HG03575 (cell line): ENCODE results near the gene SLC12A9.
"Not testable (repeated sequence)": the region's sequence is repeated elsewhere in the genome, so short reads cannot be mapped to it uniquely, and the experiment has no call there.

Source experiments
- ATAC-seq: cut with Tn5 transposase; IDR thresholded peaks from one replicate; pipeline ENCODE4 v1.9.1; 2021; ENCODE audit not compliant: unreplicated experiment, insufficient number of reproducible peaks, low FRiP score; ENCODE audit errors: extremely low read depth

The SLC12A9 gene

GRCh38 chr7:100825215-100825671 lies 27.3 kb upstream of the SLC12A9 start:
- ATAC-seq = no peak

GRCh38 chr7:100825751-100826513 lies 26.6 kb upstream of the SLC12A9 start:
- ATAC-seq = no peak

- ATAC-seq = no peak
Observed at GRCh38 chr7:100826514-100827329, 25.8 kb upstream of the SLC12A9 start.

GRCh38 chr7:100827330-100828226 lies 24.9 kb upstream of the SLC12A9 start, which contains the start of gene EPHB4:
Gene EPHB4, minus strand, starts transcription at chr7:100827523. Its CDS starts 493 bp downstream, at chr7:100827030.
- no peak for ATAC-seq

GRCh38 chr7:100829150-100829716 lies 23.3 kb upstream of the SLC12A9 start:
- ATAC-seq = no peak

DNA sequence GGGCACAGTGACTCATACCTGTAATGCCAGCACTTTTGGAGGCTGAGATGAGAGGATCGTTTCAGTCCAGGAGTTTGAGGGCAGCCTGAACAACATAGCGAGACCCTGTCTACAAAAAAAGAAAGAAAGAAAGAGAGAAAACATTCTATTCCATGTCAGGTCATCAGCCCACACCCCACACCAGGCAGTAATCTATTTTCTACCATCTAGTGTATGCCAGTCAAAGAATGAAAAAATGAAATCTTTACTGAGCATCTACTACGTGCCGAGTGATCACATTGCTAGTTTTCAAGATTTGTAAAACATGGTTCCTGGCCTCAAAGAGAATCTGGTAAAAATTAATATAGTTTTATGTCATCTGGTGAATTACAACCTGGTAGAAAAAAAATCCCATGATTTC lies 22.1 kb upstream of the SLC12A9 start:
- no peak for ATAC-seq

DNA sequence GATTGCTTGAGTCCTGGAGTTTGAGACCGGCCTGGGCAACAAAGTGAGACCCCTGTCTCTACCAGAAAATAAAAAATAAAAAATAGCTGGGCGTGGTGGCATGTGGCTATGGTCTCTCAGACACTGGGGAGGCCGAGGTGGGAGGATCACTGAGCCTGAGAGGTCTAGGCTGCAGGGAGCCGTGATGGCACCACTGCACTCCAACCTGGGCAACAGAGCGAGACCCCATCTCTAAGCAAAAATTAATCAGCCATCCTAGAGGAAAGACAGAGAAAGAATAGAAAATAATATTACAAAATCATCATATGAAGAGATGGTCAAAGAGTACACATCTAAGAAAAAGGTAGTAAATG lies 20.3 kb upstream of the SLC12A9 start:
- ATAC-seq = no peak

- no peak for ATAC-seq
Observed at GRCh38 chr7:100835903-100836811, 16.4 kb upstream of the SLC12A9 start.

DNA sequence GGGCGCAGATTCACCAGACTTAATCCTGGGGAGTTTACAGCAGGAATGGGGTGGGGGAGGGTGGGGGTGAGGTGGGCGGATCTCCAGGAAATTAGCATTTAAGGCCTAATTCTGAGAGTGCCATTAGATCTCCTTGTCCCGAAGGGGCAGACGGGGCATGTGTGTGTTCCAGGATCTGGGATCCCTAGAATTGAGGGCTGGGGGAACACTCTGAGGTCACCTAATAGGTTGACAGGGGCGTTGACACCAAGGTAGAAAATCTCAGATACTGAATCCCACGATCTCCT lies 15.8 kb upstream of the SLC12A9 start:
- ATAC-seq = no peak

DNA sequence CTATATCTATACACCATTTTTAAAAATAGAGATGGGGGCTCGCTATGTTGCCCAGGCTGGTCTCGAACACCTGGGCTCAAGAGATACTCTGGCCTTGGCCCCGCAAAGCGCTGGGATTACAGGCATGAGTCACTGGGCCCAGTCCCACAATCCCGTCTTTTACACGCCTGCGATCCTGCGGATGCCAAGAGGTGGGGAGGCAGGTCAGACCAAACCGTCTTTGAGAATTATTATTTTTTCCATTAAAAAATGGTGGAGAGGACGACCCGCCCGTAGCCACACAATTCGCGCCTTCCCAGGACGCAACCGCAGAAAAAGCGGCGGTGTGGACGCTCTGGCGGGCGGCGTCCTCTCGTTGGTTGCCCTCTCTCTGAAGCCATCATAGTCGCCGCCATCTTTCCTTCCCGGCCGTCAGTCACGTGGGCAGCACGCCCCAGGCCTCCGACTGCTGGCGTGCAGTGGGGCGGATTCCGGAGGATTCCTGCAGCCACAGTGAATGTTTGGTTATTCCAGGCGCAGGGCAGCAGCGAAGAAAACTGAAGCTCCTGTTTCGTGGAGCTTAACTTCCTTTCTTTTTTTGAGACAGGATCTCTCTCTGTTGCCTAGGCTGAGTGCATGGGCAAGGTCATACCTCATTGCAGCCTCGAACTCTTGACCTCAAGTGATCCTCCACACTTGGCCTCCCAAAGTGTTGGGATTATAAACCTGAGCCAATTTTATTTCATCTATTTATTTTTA lies 15.2 kb upstream of the SLC12A9 start:
- ATAC-seq = no peak

DNA sequence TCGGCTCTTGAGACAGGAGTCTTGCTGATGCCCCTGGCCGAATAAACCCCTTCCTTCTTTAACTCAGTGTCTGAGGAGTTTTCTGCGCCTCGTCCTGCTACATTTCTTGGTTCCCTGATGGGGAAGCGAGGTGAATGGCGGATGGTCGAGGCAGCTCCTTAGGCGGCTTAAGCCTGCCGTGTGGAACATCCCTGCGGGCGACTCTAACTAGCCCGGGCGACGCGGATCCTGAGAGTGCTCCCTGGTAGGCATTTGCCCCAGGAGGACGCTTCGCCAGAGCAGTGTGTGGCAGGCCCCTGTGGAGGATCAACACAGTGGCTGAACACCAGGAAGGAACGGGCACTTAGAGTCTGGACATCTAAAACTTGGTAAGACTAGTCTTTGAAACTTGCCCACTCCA lies 13.2 kb upstream of the SLC12A9 start:
- no peak for ATAC-seq

GRCh38 chr7:100840470-100841100 lies 11.9 kb upstream of the SLC12A9 start:
- ATAC-seq = no peak

GRCh38 chr7:100847360-100847759 lies 5.2 kb upstream of the SLC12A9 start:
- no peak for ATAC-seq

- ATAC-seq = no peak
Observed at GRCh38 chr7:100854146-100854895, 1.8 kb downstream of the SLC12A9 start.

GRCh38 chr7:100854899-100855298 lies 2.4 kb downstream of the SLC12A9 start:
- ATAC-seq = not testable (repeated sequence)

DNA sequence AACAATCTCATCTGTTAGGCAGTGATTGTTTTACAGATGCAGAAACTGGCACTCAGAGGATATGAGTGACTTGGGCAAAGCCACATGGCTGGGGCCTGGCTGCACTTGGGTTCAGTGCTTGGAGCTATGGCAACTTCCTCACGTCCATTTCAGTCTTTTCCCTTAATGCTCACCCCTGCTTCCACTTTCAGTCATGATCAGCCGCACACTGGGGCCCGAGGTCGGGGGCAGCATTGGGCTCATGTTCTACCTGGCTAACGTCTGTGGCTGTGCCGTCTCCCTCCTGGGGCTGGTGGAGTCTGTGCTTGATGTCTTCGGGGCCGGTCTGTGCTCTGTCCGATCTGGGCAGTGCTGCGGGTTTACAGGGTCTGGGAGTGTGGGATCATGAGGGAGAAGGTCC lies 3.0 kb downstream of the SLC12A9 start:
- ATAC-seq = no peak
